ENCODE measurements around the gene C2orf81.

DNA sequence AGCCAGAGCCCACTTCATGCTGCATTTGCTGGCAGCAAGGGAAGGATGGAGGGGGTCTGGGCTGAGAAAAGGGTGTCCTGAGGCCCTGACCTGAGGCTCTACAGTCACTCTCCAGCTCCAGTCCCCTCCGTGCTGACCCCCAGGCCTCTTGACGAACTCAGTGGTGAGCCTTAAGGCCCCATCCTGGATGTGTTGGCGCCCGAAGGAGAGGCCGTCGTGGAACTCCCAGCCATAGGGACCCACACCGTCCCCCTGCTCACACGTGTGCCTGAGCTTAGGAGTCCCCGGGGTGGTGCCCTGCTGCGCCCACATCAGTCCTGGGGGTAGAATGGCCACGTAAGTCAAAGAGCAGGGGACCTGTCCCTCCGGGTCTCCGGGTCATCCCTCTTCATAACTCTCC lies 43.0 kb upstream of the C2orf81 start:
- TF ChIP-seq RCOR1 (conservative IDR thresholded peaks at IDR 0.05; ENCODE audit: low read depth, low read length) (no peak), HDAC2 (IDR thresholded peaks at IDR 0.05) (no peak), JUNB (IDR thresholded peaks at IDR 0.05) (no peak), BACH1 (IDR thresholded peaks at IDR 0.05; ENCODE audit: borderline replicate concordance) (no peak), EP300 (IDR thresholded peaks at IDR 0.05; ENCODE audit: borderline replicate concordance in 1 of 2, control insufficient read depth in 1 of 2, low read depth in 2 of 2, low read length in 2 of 2) (no peak)
- TF ChIP-seq, protein P1, sequence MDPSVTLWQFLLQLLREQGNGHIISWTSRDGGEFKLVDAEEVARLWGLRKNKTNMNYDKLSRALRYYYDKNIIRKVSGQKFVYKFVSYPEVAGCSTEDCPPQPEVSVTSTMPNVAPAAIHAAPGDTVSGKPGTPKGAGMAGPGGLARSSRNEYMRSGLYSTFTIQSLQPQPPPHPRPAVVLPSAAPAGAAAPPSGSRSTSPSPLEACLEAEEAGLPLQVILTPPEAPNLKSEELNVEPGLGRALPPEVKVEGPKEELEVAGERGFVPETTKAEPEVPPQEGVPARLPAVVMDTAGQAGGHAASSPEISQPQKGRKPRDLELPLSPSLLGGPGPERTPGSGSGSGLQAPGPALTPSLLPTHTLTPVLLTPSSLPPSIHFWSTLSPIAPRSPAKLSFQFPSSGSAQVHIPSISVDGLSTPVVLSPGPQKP (IDR thresholded peaks at IDR 0.05; ENCODE audit: low read depth, low read length) = no peak
- TF ChIP-seq, protein P2, sequence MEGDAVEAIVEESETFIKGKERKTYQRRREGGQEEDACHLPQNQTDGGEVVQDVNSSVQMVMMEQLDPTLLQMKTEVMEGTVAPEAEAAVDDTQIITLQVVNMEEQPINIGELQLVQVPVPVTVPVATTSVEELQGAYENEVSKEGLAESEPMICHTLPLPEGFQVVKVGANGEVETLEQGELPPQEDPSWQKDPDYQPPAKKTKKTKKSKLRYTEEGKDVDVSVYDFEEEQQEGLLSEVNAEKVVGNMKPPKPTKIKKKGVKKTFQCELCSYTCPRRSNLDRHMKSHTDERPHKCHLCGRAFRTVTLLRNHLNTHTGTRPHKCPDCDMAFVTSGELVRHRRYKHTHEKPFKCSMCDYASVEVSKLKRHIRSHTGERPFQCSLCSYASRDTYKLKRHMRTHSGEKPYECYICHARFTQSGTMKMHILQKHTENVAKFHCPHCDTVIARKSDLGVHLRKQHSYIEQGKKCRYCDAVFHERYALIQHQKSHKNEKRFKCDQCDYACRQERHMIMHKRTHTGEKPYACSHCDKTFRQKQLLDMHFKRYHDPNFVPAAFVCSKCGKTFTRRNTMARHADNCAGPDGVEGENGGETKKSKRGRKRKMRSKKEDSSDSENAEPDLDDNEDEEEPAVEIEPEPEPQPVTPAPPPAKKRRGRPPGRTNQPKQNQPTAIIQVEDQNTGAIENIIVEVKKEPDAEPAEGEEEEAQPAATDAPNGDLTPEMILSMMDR (IDR thresholded peaks at IDR 0.05 in 2 of 3, conservative IDR thresholded peaks at IDR 0.05 in 1 of 3; ENCODE audit: control insufficient read depth in 2 of 3, extremely low read depth in 1 of 3, insufficient read depth in 1 of 3, low read depth in 3 of 3, low read length in 3 of 3) = no peak
- TF ChIP-seq, protein P3, sequence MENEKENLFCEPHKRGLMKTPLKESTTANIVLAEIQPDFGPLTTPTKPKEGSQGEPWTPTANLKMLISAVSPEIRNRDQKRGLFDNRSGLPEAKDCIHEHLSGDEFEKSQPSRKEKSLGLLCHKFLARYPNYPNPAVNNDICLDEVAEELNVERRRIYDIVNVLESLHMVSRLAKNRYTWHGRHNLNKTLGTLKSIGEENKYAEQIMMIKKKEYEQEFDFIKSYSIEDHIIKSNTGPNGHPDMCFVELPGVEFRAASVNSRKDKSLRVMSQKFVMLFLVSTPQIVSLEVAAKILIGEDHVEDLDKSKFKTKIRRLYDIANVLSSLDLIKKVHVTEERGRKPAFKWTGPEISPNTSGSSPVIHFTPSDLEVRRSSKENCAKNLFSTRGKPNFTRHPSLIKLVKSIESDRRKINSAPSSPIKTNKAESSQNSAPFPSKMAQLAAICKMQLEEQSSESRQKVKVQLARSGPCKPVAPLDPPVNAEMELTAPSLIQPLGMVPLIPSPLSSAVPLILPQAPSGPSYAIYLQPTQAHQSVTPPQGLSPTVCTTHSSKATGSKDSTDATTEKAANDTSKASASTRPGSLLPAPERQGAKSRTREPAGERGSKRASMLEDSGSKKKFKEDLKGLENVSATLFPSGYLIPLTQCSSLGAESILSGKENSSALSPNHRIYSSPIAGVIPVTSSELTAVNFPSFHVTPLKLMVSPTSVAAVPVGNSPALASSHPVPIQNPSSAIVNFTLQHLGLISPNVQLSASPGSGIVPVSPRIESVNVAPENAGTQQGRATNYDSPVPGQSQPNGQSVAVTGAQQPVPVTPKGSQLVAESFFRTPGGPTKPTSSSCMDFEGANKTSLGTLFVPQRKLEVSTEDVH (IDR thresholded peaks at IDR 0.05; ENCODE audit: low read depth, partially characterized antibody) = no peak
- TF ChIP-seq, protein P4, sequence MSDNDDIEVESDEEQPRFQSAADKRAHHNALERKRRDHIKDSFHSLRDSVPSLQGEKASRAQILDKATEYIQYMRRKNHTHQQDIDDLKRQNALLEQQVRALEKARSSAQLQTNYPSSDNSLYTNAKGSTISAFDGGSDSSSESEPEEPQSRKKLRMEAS (IDR thresholded peaks at IDR 0.05; ENCODE audit: low read depth, low read length) = no peak
- TF ChIP-seq, protein P5, sequence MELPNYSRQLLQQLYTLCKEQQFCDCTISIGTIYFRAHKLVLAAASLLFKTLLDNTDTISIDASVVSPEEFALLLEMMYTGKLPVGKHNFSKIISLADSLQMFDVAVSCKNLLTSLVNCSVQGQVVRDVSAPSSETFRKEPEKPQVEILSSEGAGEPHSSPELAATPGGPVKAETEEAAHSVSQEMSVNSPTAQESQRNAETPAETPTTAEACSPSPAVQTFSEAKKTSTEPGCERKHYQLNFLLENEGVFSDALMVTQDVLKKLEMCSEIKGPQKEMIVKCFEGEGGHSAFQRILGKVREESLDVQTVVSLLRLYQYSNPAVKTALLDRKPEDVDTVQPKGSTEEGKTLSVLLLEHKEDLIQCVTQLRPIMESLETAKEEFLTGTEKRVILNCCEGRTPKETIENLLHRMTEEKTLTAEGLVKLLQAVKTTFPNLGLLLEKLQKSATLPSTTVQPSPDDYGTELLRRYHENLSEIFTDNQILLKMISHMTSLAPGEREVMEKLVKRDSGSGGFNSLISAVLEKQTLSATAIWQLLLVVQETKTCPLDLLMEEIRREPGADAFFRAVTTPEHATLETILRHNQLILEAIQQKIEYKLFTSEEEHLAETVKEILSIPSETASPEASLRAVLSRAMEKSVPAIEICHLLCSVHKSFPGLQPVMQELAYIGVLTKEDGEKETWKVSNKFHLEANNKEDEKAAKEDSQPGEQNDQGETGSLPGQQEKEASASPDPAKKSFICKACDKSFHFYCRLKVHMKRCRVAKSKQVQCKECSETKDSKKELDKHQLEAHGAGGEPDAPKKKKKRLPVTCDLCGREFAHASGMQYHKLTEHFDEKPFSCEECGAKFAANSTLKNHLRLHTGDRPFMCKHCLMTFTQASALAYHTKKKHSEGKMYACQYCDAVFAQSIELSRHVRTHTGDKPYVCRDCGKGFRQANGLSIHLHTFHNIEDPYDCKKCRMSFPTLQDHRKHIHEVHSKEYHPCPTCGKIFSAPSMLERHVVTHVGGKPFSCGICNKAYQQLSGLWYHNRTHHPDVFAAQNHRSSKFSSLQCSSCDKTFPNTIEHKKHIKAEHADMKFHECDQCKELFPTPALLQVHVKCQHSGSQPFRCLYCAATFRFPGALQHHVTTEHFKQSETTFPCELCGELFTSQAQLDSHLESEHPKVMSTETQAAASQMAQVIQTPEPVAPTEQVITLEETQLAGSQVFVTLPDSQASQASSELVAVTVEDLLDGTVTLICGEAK (IDR thresholded peaks at IDR 0.05; ENCODE audit: borderline replicate concordance) = no peak
